Stimulated activated CD8-positive, alpha-beta memory T cell treated with anti-CD3 and anti-CD28 coated beads, Interleukin-12 subunit alpha, Interleukin-12 subunit beta, amount 100 ng/mL, for 4 hours (primary cell): ENCODE measurements around the gene TBC1D22B.
"Not testable (repeated sequence)": the region's sequence is repeated elsewhere in the genome, so short reads cannot be mapped to it uniquely, and the experiment has no call there.

Experiments used
- DNase-seq: peaks from one replicate; pipeline ENCODE4 v3.0.0-alpha.2; 2020; ENCODE audit warnings: low read depth

TBC1D22B gene

GRCh38 chr6:37269105-37269504, 11.5 kb downstream of the TBC1D22B start:
- no peak for DNase-seq

- DNase-seq, result no peak
Measured at GRCh38 chr6:37272834-37273566, 15.4 kb downstream of the TBC1D22B start.

GRCh38 chr6:37273690-37274089, 16.1 kb downstream of the TBC1D22B start:
- no peak for DNase-seq

GRCh38 chr6:37275350-37275749, 17.8 kb downstream of the TBC1D22B start:
- DNase-seq, result no peak

GRCh38 chr6:37277001-37277409, 19.4 kb downstream of the TBC1D22B start:
- no peak for DNase-seq

- DNase-seq, result no peak
Measured at GRCh38 chr6:37279366-37280134, 22.0 kb downstream of the TBC1D22B start.

- DNase-seq, result no peak
Measured at GRCh38 chr6:37280162-37280887, 22.8 kb downstream of the TBC1D22B start.

GRCh38 chr6:37282371-37282770, 24.8 kb downstream of the TBC1D22B start:
- DNase-seq, result no peak

GRCh38 chr6:37283268-37283667, 25.7 kb downstream of the TBC1D22B start:
- no peak for DNase-seq

- no peak for DNase-seq
Measured at GRCh38 chr6:37283671-37284151, 26.1 kb downstream of the TBC1D22B start.

GRCh38 chr6:37284781-37285180, 27.2 kb downstream of the TBC1D22B start:
- no peak for DNase-seq

GRCh38 chr6:37285861-37286311, 28.3 kb downstream of the TBC1D22B start:
- no peak for DNase-seq

- DNase-seq, result no peak
Measured at GRCh38 chr6:37287519-37288157, 30.1 kb downstream of the TBC1D22B start.

GRCh38 chr6:37288247-37288646, 30.7 kb downstream of the TBC1D22B start:
- DNase-seq, result no peak

GRCh38 chr6:37289931-37290330, 32.4 kb downstream of the TBC1D22B start:
- no peak for DNase-seq

- no peak for DNase-seq
Measured at GRCh38 chr6:37293426-37293825, 35.9 kb downstream of the TBC1D22B start.

GRCh38 chr6:37297637-37298036, 40.1 kb downstream of the TBC1D22B start:
- DNase-seq, result not testable (repeated sequence)

- no peak for DNase-seq
Measured at GRCh38 chr6:37298958-37299357, 41.4 kb downstream of the TBC1D22B start.

- DNase-seq, result no peak
Measured at GRCh38 chr6:37299990-37300389, 42.4 kb downstream of the TBC1D22B start.

- DNase-seq, result no peak
Measured at GRCh38 chr6:37302086-37302686, 44.6 kb downstream of the TBC1D22B start.

GRCh38 chr6:37303091-37303660, 45.6 kb downstream of the TBC1D22B start:
- DNase-seq, result no peak
